Activated CD4-positive, alpha-beta T cell treated with anti-CD3 and anti-CD28 coated beads, Interleukin-10, Interleukin-2, amounts not matched to agents 100 ng/mL and 50 ng/mL, durations not matched to agents 16 hours and 8 hours (primary cell): ENCODE data around the gene UBE2K.
"Not testable (repeated sequence)": the region's sequence is repeated elsewhere in the genome, so short reads cannot be mapped to it uniquely, and the experiment has no call there.

Source experiments
- DNase-seq: peaks from one replicate; pipeline ENCODE4 v3.0.0-alpha.2; 2020

Gene UBE2K

DNA sequence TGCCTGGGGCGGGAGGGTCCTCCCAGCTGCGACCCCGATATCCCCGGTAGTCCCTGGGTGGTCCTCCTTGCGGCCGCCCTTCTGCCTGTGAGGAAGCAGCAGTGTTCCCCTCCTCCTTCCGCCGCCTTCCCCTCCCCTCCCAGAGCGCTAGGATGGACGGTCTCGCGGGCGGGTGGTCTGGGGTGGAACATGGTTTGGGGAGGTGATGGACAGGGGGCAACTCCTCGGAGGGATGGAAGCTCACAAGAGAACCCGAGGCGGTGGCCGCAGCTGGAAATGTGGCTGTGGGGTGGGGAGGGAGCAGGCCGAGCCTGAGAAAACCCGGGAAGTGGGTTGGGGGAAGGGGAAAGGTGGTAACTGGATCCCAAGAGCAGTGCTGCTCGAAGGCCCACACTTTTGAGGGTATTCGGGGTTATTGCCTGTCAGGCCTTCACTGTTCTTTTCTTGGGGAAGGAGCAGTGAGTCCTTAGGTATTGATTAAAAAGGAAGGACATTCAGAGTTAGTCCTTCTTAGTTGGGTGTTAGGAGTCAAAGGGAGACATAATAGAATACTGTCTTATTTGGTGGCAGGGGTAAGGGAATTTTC lies 581 bp downstream of the UBE2K start:
- peak; percentile 45 for DNase-seq

DNA sequence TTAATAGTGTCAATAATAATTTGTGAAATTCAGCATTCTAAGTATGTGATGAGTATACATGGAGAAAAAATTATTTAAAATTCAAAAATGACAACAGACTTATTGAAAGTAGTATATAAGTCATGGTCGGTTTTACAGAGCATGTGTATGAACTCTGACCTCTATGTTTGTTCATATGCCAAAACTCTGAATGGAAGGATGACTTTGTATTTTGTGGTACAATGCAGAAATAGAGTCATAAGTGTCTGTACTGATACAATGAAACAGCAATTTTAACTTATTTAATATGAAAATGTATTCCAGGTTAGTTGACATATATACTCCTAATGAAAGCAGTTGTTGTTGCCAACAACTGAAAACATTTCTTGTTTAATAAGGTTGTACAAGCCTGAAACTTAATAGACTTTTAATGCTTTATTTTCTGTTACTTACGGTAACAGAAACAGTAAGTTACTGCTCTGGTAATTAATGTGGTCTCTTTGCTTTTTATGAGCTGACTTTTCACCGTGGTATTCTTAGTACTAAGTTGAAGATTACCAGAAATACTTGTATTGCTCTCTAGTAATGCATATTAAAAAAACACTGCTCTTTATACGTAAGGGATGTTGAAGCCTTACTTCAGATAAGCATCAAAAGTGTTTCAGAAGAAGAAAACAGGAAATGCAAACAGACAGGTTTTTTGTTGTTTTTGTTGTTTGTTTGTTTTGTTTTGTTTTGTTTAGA lies 1.9 kb downstream of the UBE2K start:
- peak; percentile 49 for DNase-seq

DNA sequence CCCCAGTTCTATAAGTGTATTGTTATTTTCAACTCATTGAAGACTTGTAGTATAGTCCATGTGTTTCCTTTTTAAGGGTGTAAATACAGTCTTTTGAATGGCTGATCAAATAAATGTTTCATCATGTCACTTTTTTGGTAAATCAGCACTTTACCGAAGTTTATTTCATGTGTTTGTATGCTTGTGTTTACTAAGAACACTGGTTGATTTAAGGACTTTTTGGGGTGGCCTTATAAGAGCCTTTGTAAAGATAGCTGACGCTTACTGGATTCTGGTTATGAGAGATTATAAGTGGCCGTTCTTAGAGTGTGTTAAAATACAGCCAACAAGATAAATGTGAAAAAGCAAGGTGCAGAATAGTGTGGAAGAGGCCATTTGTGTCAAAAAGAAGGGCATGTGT lies 2.6 kb downstream of the UBE2K start:
- DNase-seq: no peak

DNA sequence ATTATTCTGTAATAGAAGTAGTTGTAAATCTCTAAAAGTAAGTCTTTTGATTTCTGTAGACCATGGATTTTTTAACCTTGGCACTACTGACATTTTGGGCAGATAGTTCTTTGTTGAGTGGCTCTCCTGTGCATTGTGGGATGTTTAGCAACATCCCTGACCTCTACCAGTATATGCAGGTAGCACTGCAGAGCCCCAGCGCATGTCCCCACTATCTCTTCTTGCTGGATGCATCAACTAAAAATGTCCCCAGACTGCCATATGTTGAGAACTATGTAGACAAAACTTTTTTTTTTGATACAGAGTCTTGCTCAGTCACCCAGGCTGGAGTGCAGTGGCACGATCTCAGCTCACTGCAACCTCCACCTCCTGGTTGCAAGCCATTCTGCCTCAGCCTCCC lies 4.8 kb downstream of the UBE2K start:
- no peak for DNase-seq

DNA sequence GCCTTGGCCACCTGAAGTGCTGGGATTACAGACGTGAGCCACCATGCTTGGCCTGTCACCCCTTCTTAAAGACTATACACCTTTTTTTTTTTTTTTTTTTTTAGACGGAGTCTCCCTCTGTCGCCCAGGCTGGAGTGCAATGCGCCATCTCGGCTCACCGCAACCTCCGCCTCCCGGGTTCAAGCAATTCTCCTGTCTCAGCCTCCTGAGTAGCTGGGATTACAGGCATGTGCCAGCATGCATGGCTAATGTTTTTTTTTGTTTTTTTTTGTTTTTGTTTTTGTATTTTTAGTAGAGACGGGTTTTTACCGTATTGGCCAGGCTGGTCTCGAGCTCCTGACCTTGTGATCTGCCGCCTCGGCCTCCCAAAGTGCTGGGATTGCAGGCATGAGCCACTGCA lies 6.9 kb downstream of the UBE2K start:
- DNase-seq: not testable (repeated sequence)

DNA sequence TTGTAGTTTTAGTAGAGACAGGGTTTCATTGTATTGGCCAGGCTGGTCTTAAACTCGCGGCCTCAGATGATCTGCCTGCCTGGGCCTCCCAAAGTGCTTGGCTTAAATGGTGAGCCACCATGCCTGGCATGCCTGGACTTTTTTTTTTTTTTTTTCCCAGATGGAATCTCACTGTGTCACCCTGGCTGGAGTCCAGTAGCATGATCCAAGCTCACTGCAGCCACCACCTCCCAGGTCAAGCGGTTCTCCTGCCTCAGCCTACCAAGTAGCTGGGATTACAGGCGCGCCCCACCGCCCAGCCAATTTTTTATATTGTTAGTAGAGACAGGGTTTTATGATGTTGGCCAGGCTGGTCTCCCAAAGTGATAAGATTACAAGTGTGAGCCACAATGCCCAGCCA lies 8.4 kb downstream of the UBE2K start:
- no peak for DNase-seq

DNA sequence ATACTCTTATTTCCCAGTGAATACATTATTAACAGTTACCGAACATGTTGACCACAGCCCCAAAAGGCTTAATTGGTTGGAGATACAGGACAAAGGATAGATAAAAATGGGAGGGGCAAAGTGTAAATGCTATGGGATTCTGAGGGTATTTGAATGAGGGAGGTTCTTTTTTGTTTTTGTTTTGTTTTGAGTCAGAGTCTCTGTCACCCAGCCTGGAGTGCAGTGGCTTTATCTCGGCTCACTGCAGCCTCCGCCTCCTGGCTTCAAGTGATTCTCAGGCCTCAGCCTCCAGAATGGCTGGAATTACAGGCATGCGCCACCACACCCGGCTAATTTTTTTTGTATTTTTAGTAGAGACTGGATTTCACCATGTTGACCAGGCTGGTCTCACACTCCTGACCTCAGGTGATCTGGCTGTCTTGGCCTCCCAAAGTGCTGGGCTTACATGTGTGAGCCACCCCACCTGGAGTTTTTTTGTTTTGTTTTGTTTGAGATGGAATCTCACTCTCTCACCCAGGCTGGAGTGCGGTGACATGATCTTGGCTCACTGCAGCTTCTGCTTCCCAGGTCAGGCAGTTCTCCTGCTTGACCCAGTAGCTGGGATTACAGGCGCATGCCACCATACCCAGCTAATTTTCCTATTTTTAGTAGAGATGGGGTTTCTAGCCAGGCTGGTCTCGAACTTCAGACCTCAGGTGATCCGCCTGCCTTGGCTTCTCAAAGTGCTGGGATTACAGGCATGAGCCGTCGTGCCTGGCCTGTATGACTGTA lies 9.0 kb downstream of the UBE2K start:
- peak; percentile 64 for DNase-seq

DNA sequence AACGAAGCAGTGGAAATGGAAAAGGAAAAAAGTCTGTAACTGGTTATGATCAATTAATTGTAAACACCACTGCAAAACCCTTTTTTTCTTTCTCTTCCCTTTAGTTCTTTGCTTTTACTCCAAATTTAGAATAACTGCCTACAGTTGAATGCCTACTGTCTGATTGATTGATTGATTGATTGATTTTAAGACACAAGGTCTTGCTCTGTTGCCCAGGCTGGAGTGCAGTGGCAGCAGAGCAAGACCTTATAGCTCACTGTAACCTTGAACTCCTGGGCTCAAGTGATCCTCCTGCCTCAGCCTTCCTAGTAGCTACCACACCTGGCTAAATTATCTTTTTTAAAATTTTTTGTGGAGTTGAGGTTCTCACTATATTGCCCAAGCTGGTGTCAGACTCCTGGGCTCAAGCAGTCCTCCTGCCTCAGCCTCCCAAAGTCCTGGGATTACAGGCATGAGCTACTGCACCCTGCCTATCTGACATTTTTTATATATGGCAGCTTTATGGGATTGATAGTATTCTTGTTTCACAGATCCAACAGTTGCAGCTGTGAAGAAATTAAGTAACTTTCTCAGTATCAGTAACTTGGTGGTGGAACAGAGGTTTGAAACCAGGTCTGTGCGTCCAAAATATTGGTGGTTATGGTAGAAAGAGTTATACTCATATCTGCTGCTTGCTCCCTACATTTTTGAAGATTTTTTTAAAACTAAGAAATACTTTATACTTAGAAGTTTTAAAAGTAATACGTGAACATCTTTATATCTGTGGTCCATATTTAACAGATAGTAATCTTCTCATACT lies 12.4 kb downstream of the UBE2K start:
- peak; percentile 40 for DNase-seq

DNA sequence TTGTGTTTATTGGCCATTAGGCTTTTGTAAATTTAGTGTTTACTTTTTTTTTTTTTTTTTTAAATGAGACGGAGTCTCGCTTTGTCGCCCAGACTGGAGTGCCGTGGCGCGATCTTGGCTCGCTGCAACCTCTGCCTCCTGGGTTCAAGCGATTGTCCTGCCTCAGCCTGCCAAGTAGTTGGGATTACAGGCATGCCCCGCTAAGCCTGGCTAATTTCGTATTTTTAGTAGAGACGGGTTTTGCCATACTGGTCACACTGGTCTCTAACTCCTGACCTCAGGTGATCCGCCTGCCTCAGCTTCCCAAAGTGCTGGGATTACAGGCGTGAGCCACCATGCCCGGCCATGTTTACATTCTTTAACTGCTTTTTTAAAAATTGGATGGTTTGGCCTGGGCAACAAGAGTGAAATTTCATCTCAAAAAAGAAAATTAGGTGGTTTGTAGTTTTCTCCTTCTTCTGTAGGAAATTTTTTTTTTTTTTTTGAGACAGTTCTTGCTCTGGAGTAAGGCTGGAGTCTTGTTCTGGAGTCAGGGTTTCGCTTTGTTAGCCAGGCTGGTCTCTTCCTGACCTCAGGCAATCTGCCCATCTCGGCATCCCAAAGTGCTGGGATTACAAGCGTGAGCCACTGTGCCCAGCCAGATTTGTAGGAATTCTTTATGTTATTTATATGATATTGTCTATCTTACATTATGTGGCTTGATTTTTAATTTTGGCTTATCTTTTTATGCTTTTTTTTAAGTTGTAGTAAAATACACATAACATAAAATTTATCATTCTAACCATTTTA lies 15.1 kb downstream of the UBE2K start:
- no peak for DNase-seq

DNA sequence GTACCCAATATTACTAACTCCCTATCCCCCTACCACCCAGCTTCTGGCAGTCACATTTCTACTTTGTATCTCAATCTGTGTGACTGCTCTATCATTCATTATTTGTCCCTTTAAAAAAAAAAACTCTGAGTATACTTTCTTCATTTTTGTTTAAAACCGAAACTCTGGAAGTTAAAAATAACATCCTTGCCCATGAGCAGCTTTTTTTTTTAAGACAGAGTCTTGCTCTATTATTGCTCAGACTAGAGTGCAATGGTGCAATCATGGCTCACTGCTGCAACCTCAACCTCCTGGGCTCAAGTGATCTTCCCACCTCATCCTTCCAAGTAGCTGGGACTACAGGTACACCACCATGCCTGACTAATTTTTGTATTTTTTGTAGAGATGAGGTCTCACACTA lies 15.8 kb downstream of the UBE2K start:
- no peak for DNase-seq

DNA sequence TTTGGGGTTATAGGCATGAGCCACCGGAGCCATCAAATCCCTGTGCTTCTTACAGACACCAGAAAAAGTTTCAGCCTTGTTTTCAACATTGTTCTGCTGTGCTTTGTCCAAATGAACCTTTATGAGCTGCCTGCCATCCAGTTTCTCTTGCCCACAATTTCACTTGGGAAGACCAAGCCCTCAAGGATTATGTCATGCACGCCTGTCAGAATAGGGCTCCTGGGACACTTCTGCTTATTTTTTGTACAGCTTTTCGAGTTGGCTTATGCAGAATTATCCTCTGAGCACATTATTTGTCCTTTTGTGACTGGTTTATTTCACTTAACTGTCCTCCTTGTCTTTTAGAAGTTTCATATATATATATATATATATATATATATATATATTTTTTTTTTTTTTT lies 16.2 kb downstream of the UBE2K start:
- no peak for DNase-seq

DNA sequence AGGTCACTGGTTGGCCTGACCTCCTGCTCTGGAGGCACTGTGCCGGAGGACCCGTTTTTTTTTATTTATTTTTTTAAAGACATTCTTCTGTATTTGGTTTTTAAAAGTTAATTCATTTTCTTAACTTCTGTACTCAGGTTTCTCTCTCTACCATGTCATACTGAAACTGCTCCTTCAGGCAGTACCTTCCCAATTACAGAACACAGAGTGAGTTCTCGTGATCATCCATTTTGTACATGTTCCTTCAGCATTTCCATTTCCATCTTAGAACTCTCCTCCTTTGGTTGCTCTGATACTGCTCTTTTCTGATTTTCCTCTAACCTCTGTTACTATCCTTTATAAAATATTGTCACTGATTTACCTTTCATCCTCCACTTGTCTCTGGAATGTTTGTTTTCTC lies 17.9 kb downstream of the UBE2K start:
- DNase-seq: no peak

DNA sequence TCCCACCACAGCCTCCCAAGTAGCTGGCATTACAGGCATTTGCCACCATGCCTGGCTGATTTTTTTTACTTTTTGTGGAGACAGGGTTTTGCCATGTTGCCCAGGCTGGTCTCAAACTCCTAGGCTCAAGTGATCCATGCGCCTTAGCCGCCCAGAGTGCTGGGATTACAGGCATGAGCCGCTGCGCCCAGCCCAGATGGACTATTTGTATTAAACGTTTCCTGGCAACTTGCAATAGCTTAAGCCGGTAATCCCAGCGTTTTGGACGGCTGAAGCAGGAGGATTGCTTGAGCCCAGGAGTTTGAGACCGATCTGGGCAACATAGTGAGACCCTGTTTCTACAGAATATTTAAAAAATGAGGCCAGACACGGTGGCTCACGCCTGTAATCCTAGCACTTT lies 18.4 kb downstream of the UBE2K start:
- DNase-seq: no peak

DNA sequence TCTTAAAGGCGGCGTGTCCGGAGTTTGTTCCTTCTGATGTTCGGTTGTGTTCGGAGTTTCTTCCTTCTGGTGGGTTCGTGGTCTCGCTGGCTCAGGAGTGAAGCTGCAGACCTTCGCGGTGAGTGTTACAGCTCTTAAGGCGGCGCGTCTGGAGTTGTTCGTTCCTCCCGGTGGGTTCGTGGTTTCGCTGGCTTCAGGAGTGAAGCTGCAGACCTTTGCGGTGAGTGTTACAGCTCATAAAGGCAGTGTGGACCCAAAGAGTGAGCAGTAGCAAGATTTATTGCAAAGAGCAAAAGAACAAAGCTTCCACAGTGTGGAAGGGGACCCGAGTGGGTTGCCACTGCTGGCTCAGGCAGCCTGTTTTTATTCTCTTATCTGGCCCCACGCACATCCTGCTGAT lies 19.8 kb downstream of the UBE2K start:
- DNase-seq: not testable (repeated sequence)

DNA sequence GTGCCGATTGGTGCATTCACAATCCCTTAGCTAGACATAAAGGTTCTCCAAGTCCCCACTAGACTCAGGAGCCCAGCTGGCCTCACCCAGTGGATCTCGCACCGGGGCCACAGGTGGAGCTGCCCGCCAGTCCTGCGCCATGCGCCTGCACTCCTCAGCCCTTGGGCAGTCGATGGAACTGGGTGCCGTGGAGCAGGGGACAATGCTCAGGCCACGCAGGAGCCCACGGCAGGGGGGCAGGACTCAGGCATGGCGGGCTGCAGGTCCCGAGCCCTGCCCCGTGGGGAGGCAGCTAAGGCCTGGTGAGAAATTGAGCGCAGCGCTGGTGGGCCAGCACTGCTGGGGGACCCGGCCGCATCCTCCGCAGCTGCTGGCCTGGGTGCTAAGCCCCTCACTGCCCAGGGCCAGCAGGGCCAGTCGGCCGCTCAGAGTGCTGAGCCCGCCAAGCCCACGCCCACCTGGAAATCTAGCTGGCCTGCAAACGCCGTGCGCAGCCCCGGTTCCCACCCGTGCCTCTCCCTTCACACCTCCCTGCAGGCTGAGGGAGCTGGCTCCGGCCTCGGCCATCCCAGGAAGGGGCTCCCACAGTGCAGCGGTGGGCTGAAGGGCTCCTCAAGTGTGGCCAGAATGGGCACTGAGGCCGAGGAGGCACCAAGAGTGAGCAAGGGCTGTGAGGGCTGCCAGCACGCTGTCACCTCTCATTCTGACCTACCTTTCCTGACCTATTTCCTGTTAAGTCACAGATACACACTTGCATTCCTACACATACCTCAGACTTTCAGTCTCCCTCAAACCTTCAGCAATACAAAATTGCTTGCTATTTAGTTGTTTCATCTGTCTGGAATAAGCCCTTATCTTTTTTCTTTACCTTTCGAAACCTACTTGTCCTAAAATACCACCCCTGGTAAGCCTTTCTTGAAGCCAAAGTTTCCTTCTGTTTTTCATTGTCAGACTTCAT lies 20.7 kb downstream of the UBE2K start:
- peak; percentile 47 for DNase-seq

DNA sequence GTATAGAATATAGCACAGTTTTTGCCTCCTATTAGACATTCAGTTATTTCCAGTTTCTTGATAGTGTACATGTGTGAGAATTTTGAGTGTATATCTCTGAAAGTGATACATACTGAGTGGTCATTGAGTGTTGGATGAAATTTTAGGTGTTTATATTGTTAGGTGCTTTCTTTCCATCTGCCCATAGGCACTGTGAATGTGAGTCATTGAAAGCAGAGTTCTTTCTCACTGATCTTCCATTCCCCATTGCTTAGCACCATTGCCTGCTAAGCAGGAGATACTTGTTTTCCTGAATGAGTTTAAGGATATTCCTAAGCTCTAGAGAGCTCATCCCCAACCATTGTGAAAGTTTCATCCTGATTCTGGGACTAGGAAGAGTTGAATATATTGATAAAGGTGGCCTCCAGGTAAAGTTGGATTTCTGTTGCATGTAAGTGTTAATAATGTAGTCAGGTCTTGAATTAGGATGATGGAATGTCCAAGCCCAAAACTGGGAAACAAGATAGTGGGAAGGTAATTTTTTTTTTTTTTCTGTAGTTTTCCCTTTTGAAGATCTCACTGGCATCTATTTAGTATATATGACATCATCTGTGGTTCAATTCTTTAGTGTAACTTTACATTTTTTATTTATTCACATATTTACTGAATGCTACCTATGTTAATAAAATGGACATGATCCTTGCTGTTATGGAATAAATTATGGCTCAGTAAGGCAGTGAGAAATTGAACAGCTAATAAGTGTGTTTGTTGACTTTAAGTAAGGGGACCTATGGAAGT lies 22.1 kb downstream of the UBE2K start:
- DNase-seq: no peak

DNA sequence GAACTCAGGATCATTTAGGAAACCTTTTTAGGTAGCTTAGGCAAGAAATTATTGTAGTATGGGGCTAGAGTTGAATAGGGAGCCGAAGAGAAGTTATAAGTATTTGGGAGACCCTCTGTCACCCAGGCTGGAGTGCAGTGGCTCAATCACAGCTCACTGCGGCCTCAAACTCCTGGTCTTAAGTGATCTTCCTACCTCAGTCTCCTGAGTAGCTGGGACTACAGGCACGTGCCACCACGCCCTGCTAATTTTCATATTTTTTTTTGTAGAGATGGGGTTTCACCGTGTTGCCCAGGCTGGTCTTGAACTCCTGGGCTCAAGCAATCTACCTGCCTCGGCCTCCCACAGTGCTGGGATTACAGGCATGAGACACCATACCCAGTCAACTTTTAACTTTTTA lies 23.3 kb downstream of the UBE2K start:
- not testable (repeated sequence) for DNase-seq

DNA sequence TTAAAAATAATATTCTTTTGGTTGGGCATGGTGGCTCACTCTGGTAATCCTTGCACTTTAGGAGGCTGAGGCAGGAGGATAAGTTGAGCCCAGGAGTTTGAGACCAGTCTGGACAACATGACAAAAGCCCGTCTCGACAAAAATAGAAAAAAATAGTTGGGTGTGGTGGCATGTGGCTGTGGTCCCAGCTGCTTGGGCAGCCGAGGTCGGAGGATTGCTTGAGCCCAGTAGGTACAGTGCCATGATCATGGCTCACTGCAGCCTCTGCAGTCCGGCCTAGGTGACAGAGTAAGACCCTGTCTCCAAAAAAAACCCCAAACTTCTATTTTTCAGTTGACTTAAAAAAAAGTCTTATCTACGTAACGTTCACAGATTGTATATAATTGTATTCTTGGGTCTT lies 23.9 kb downstream of the UBE2K start:
- no peak for DNase-seq

DNA sequence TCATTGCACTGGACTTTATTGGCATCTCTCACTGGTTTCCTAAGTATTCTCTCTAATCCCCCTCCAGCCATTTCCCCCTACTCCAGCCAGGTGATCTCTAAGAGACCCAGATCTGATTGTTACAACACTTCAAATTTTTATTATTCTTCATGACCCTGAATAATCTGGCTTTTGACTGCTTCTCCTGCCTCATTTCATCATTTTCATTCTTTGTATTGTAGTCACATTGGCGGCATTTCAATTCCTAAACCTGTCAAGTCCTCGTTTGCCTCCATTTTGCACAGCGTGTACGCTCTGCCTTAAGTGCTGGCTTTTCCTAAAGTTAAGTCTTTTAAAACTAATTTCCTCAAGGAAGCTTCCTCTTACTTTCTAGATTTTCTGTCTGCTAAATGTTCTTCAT lies 31.6 kb downstream of the UBE2K start:
- DNase-seq: no peak

DNA sequence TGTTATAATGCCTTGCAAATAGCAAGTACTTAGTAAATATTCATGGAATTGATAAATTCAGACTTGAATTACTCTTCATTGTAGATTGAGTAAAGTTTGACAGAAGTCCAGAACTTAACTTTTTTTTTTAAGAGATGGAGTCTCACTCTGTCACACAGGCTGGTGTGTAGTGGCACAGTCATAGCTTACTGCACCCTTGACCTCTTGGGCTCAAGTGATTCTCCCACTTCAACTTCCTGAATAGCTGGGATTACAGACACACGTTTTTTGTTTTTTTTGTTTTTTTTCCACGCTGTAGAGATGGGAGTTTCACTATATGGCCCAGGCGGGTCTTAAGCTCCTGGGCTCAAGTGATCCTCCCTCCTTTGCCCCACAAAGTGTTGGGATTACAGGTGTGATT lies 32.1 kb downstream of the UBE2K start:
- DNase-seq: no peak

DNA sequence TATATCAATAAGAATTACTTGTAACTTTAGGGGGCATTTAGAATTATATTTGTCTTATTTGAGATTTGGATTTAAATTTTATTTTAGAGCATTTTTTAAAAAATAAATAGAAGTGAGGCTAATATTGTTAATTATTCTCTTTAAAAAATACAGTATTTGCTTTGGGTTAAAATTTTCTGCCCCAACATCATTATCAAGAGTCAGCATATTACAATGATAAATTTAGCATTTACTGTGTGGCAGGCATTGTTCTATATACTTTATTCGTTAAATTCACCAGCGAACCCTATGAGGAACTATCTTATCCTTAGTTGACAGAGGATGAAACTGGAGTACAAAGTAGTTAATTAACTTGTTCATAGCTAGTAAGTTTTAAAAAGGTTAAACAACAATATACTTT lies 34.0 kb downstream of the UBE2K start:
- no peak for DNase-seq
